Cardiac muscle cell (in vitro differentiated cells and primary cell): Measurements from ENCODE around the gene TPM4. TPM values are rescaled to one million over a fixed set of nuclear protein-coding genes. Genes with fewer than 3 reads are reported as not detected.
"Not testable (repeated sequence)": the region's sequence is repeated elsewhere in the genome, so short reads cannot be mapped to it uniquely, and the experiment has no call there.

Experiments used
- DNase-seq, 2 donors: peaks; one replicate each; pipeline versions ENCODE4 v3.0.0 to v3.0.0-alpha.2; 2010 to 2017; ENCODE audit warnings: low read depth in 1 of 2, low spot score in 1 of 2
- H3K27ac ChIP-seq: fragments of 200-600 bp; sonication (generic); 2 replicates; pipeline ENCODE4 v1.5.1; 2016
- H3K27me3 ChIP-seq: fragments of 200-600 bp; sonication (generic); 2 replicates; pipeline ENCODE4 v1.6.0; 2016; ENCODE audit warnings: control low read depth
- H3K36me3 ChIP-seq: fragments of 200-600 bp; sonication (generic); 2 replicates; pipeline ENCODE4 v1.5.1; 2016; ENCODE audit warnings: control low read depth
- H3K4me1 ChIP-seq: fragments of 200-600 bp; sonication (generic); 2 replicates; pipeline ENCODE4 v1.8.1; 2017; ENCODE audit warnings: low read depth, mild to moderate bottlenecking, mixed run types
- H3K4me3 ChIP-seq: fragments of 200-600 bp; sonication (generic); 2 replicates; pipeline ENCODE4 v1.5.1; 2016; ENCODE audit warnings: mild to moderate bottlenecking
- H3K9me3 ChIP-seq: fragments of 200-600 bp; sonication (generic); 2 replicates; pipeline ENCODE4 v1.5.1; 2017; ENCODE audit warnings: low read depth, mild to moderate bottlenecking, control low read depth
- CTCF ChIP-seq: IDR thresholded peaks from 2 replicates; pipeline ENCODE4 v1.5.1; 2012; ENCODE audit warnings: low read depth, mild to moderate bottlenecking, low read length
- polyA plus RNA-seq: library from polyadenylated mRNA; unstranded; fragments of >200 nt; fragmentation: Nextera tagmentation; extraction: Ambion mirVana; gene quantifications from 2 replicates; pipeline ENCODE4 v1.2.1, GENCODE V29; 2016
- total RNA-seq: library from RNA; depleted of rRNA; stranded (reverse); fragments of >200 nt; gene quantifications from 2 replicates; pipeline ENCODE4 v1.2.3, GENCODE V29; 2016

TPM4 gene
- total and polyA plus RNA-seq, 2 experiments from 2014 or later, result 118 to 268 TPM

- Histone ChIP-seq H3K4me1 (no peaks in the 10 kb centered on the region), H3K9me3 (no peaks in the 10 kb centered on the region), H3K4me3 (no peak overlapping the region), H3K27me3 (no peaks in the 10 kb centered on the region), H3K36me3 (peaks cover 69% of the 10 kb centered on the region), H3K27ac (peak overlapping the region; percentile 54)
- TF ChIP-seq CTCF, result no peak
- no peak for DNase-seq
Observed at GRCh38 chr19:16096280-16096855, 20.1 kb downstream of the TPM4 start.

- Histone ChIP-seq H3K9me3 (no peaks in the 10 kb centered on the region), H3K4me3 (no peak overlapping the region), H3K36me3 (peaks cover 69% of the 10 kb centered on the region), H3K4me1 (no peaks in the 10 kb centered on the region), H3K27ac (peak overlapping the region; percentile 54), H3K27me3 (no peaks in the 10 kb centered on the region)
- no peak for TF ChIP-seq CTCF
- DNase-seq, result no peak
Observed at GRCh38 chr19:16098416-16098768, 22.1 kb downstream of the TPM4 start.

GRCh38 chr19:16098821-16099220, 22.5 kb downstream of the TPM4 start:
- H3K9me3 ChIP-seq, result no peaks in the 10 kb centered on the region
- no peak for DNase-seq
- TF ChIP-seq CTCF, result no peak
- H3K36me3 ChIP-seq, result peaks cover 68% of the 10 kb centered on the region
- H3K4me3 ChIP-seq, result no peak overlapping the region
- no peak overlapping the region for H3K27ac ChIP-seq
- H3K4me1 ChIP-seq, result no peaks in the 10 kb centered on the region
- no peaks in the 10 kb centered on the region for H3K27me3 ChIP-seq

- H3K36me3 ChIP-seq, result peaks cover 63% of the 10 kb centered on the region
- DNase-seq, H3K4me1 ChIP-seq, H3K4me3 ChIP-seq, H3K27ac ChIP-seq, H3K9me3 ChIP-seq, H3K27me3 ChIP-seq: not testable (repeated sequence)
Observed at GRCh38 chr19:16099314-16099965, 23.1 kb downstream of the TPM4 start.

- H3K36me3 ChIP-seq, result peaks cover 52% of the 10 kb centered on the region
- no peaks in the 10 kb centered on the region for H3K27me3 ChIP-seq
- no peaks in the 10 kb centered on the region for H3K4me1 ChIP-seq
- no peak for DNase-seq
- H3K4me3 ChIP-seq, result no peak overlapping the region
- no peaks in the 10 kb centered on the region for H3K9me3 ChIP-seq
- no peak overlapping the region for H3K27ac ChIP-seq
- TF ChIP-seq CTCF, result no peak
Observed at GRCh38 chr19:16100524-16100923, 24.2 kb downstream of the TPM4 start.

- peaks cover 29% of the 10 kb centered on the region for H3K36me3 ChIP-seq
- no peaks in the 10 kb centered on the region for H3K9me3 ChIP-seq
- no peak overlapping the region for H3K4me3 ChIP-seq
- no peak for DNase-seq
- H3K4me1 ChIP-seq, result peaks cover 6% of the 10 kb centered on the region
- H3K27ac ChIP-seq, result no peak overlapping the region
- TF ChIP-seq CTCF, result no peak
- H3K27me3 ChIP-seq, result no peaks in the 10 kb centered on the region
Observed at GRCh38 chr19:16104722-16105121, 28.4 kb downstream of the TPM4 start.
